WTC11 (cell line): ENCODE measurements around the gene GPR68.

Experiments
- ATF1 ChIP-seq: sonication (generic); formaldehyde crosslinking; IDR thresholded peaks from 2 replicates; pipeline ENCODE4 v1.8.1; 2023; ENCODE audit warnings: mild to moderate bottlenecking, moderate library complexity, missing genetic modification reagents
- ETV6 ChIP-seq: sonication (generic); formaldehyde crosslinking; IDR thresholded peaks from 2 replicates; pipeline ENCODE4 v1.8.1; 2022; ENCODE audit warnings: mild to moderate bottlenecking, missing genetic modification reagents
- FOXJ3 ChIP-seq: sonication (generic); formaldehyde crosslinking; IDR thresholded peaks from 2 replicates; pipeline ENCODE4 v1.9.0; 2021; ENCODE audit warnings: missing genetic modification reagents, mild to moderate bottlenecking, borderline replicate concordance
- FOXK1 ChIP-seq: sonication (generic); formaldehyde crosslinking; IDR thresholded peaks from 2 replicates; pipeline ENCODE4 v1.8.0; 2022; ENCODE audit warnings: mild to moderate bottlenecking, moderate library complexity, missing genetic modification reagents
- OVOL2 ChIP-seq: fragments of 250-450 bp; sonication (Bioruptor Pico); IDR thresholded peaks from 2 replicates; pipeline ENCODE4 v1.9.0; 2021; ENCODE audit warnings: mild to moderate bottlenecking, borderline replicate concordance
- SMAD3 ChIP-seq: sonication (generic); formaldehyde crosslinking; IDR thresholded peaks from 2 replicates; pipeline ENCODE4 v1.8.0; 2022; ENCODE audit warnings: missing genetic modification reagents, mild to moderate bottlenecking, borderline replicate concordance
- ZNF416 ChIP-seq: fragments of 250-450 bp; sonication (Bioruptor Pico); IDR thresholded peaks from 2 replicates; pipeline ENCODE4 v1.9.0; 2021; ENCODE audit warnings: mild to moderate bottlenecking, inconsistent platforms
- ZNF671 ChIP-seq: fragments of 250-450 bp; sonication (Bioruptor Pico); IDR thresholded peaks from 2 replicates; pipeline ENCODE4 v1.8.0; 2021; ENCODE audit warnings: mild to moderate bottlenecking
- TF ChIP-seq, protein P1 (sequence below): sonication (generic); formaldehyde crosslinking; IDR thresholded peaks from 2 replicates; pipeline ENCODE4 v1.8.1; 2022; ENCODE audit warnings: low read depth, mild to moderate bottlenecking, moderate library complexity, missing genetic modification reagents, borderline replicate concordance
- TF ChIP-seq, protein P2 (sequence below): fragments of 200-600 bp; IDR thresholded peaks from 2 replicates; pipeline ENCODE4 v1.8.0; 2022; ENCODE audit warnings: antibody characterized with exemption
- TF ChIP-seq, protein P3 (sequence below): sonication (generic); formaldehyde crosslinking; conservative IDR thresholded peaks from 2 replicates; pipeline ENCODE4 v1.8.1; 2022; ENCODE audit warnings: mild to moderate bottlenecking, missing genetic modification reagents

DNA sequence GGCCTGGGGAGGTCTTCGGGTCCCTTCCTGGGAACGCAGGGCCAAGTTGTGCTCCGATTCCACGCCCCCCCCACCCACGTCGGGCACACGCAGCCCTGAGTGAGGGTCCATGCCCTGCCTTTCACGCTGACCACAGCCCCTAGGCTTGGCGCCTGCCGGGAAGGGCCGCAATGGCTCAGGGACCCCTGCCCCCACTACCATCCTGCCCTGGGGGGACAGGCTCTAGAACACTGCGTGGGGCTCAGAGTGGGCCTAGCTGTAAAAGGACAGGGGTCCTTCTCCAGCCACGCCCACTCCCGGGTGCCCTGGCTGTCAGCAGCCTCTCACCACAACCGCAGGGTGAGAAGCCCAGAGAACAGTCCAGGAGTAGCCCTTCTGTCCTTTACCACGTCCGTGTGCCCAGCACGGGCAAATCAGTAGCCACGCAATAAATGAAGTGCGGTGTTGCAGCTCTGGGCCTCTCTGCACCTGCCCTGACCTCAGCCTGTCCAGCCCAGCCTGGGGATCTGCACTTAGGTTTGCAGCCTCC lies 9.4 kb upstream of the GPR68 start:
- no peak for TF ChIP-seq ZNF416 (CRISPR knock-in tag)
- TF ChIP-seq, protein P1, sequence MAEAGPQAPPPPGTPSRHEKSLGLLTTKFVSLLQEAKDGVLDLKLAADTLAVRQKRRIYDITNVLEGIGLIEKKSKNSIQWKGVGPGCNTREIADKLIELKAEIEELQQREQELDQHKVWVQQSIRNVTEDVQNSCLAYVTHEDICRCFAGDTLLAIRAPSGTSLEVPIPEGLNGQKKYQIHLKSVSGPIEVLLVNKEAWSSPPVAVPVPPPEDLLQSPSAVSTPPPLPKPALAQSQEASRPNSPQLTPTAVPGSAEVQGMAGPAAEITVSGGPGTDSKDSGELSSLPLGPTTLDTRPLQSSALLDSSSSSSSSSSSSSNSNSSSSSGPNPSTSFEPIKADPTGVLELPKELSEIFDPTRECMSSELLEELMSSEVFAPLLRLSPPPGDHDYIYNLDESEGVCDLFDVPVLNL (CRISPR knock-in tag) = no peak
- TF ChIP-seq, protein P2, sequence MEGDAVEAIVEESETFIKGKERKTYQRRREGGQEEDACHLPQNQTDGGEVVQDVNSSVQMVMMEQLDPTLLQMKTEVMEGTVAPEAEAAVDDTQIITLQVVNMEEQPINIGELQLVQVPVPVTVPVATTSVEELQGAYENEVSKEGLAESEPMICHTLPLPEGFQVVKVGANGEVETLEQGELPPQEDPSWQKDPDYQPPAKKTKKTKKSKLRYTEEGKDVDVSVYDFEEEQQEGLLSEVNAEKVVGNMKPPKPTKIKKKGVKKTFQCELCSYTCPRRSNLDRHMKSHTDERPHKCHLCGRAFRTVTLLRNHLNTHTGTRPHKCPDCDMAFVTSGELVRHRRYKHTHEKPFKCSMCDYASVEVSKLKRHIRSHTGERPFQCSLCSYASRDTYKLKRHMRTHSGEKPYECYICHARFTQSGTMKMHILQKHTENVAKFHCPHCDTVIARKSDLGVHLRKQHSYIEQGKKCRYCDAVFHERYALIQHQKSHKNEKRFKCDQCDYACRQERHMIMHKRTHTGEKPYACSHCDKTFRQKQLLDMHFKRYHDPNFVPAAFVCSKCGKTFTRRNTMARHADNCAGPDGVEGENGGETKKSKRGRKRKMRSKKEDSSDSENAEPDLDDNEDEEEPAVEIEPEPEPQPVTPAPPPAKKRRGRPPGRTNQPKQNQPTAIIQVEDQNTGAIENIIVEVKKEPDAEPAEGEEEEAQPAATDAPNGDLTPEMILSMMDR = no peak
- no peak for TF ChIP-seq FOXK1 (CRISPR knock-in tag)
- no peak for TF ChIP-seq SMAD3
- TF ChIP-seq ZNF671 (CRISPR knock-in tag) = no peak
- TF ChIP-seq, protein P3, sequence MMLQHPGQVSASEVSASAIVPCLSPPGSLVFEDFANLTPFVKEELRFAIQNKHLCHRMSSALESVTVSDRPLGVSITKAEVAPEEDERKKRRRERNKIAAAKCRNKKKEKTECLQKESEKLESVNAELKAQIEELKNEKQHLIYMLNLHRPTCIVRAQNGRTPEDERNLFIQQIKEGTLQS (CRISPR knock-in tag) = no peak
- no peak for TF ChIP-seq FOXJ3 (CRISPR knock-in tag)
- TF ChIP-seq ETV6 (CRISPR knock-in tag) = no peak
- no peak for TF ChIP-seq OVOL2 (CRISPR knock-in tag)
- TF ChIP-seq ATF1 (CRISPR knock-in tag) = no peak
